HEK293 (cell line): Measurements from ENCODE around the gene ARHGEF39.
A peak's percentile ranks its signal among the peaks of the same experiment; 100 is the strongest.

ENCODE experiments used
- CTCF ChIA-PET: fragments of 350-600 bp; formaldehyde crosslinking; extraction: SDS; loops from one replicate; lab custom pipeline; 2021; ENCODE audit warnings: antibody characterized with exemption; lab: Yijun Ruan, JAX
- POLR2A ChIA-PET: fragments of 300-600 bp; formaldehyde crosslinking; extraction: SDS; loops from one replicate; lab custom pipeline; 2020; ENCODE audit warnings: antibody characterized with exemption, inconsistent platforms; lab: Yijun Ruan, JAX
- H3K27ac ChIP-seq: fragments of 200-500 bp; sonication (Bioruptor generic); 2 replicates; pipeline ENCODE4 v1.5.1; 2014; ENCODE audit warnings: low read depth, low read length, control low read depth, inconsistent platforms; ENCODE audit errors: extremely low read depth
- H3K36me3 ChIP-seq, 2 experiments: fragments of 200-500 bp in 1 of 2; sonication (Bioruptor generic) in 1 of 2; 1 replicate in 1 of 2; 2 replicates in 1 of 2; pipeline ENCODE4 v1.5.1; 2014 to 2017; ENCODE audit warnings: inconsistent platforms in 2 of 2, low read length in 2 of 2; ENCODE audit not compliant: control insufficient read depth in 2 of 2, insufficient read depth in 1 of 2
- H3K4me1 ChIP-seq: fragments of 200-500 bp; sonication (Bioruptor generic); 2 replicates; pipeline ENCODE4 v1.5.1; 2014; ENCODE audit warnings: mild to moderate bottlenecking, low read length, inconsistent platforms; ENCODE audit not compliant: control insufficient read depth, insufficient read depth
- H3K4me3 ChIP-seq: 2 replicates; pipeline ENCODE4 v1.5.1; 2011; ENCODE audit warnings: low read depth, mild to moderate bottlenecking, control low read depth, low read length, moderate library complexity
- H3K9me3 ChIP-seq: fragments of 200-500 bp; sonication (Bioruptor generic); 2 replicates; pipeline ENCODE4 v1.5.1; 2014; ENCODE audit warnings: low read depth, low read length, inconsistent platforms; ENCODE audit not compliant: control insufficient read depth, insufficient read depth
- HOXC10 ChIP-seq: sonication (generic); formaldehyde crosslinking; IDR thresholded peaks from 2 replicates; pipeline ENCODE4 v1.8.1; 2023; ENCODE audit warnings: mild to moderate bottlenecking, missing genetic modification reagents
- KLF10 ChIP-seq: fragments of 450-650 bp; IDR thresholded peaks from 2 replicates; pipeline ENCODE4 v1.5.1; 2018; ENCODE audit warnings: missing biosample characterization, mild to moderate bottlenecking, missing genetic modification characterization
- KLF7 ChIP-seq: fragments of 450-650 bp; formaldehyde crosslinking; IDR thresholded peaks from 2 replicates; pipeline ENCODE4 v1.5.1; 2016; ENCODE audit warnings: missing biosample characterization, missing genetic modification characterization, borderline replicate concordance
- PRDM1 ChIP-seq: fragments of 450-650 bp; formaldehyde crosslinking; IDR thresholded peaks from 2 replicates; pipeline ENCODE4; 2016; ENCODE audit warnings: missing biosample characterization, missing genetic modification characterization
- SCRT1 ChIP-seq: fragments of 450-650 bp; formaldehyde crosslinking; IDR thresholded peaks from 2 replicates; pipeline ENCODE4 v1.5.1; 2016; ENCODE audit warnings: missing biosample characterization, missing genetic modification characterization, borderline replicate concordance
- ZNF138 ChIP-seq: fragments of 450-650 bp; formaldehyde crosslinking; IDR thresholded peaks from 2 replicates; pipeline ENCODE4 v1.5.1; 2016; ENCODE audit warnings: missing biosample characterization, missing genetic modification characterization, borderline replicate concordance
- ZNF174 ChIP-seq: fragments of 450-650 bp; formaldehyde crosslinking; IDR thresholded peaks from 2 replicates; pipeline ENCODE4 v1.5.0; 2017; ENCODE audit warnings: missing biosample characterization, mild to moderate bottlenecking, missing genetic modification characterization
- ZNF19 ChIP-seq: fragments of 450-650 bp; formaldehyde crosslinking; IDR thresholded peaks from 2 replicates; pipeline ENCODE4; 2016; ENCODE audit warnings: missing biosample characterization, missing genetic modification characterization, low read depth
- ZNF341 ChIP-seq: fragments of 450-650 bp; formaldehyde crosslinking; IDR thresholded peaks from 2 replicates; pipeline ENCODE4; 2016; ENCODE audit warnings: low read depth, missing biosample characterization, missing genetic modification characterization
- ZNF501 ChIP-seq: fragments of 450-650 bp; formaldehyde crosslinking; IDR thresholded peaks from 2 replicates; pipeline ENCODE4 v1.5.1; 2016; ENCODE audit warnings: missing biosample characterization, missing genetic modification characterization
- ZNF555 ChIP-seq: fragments of 450-650 bp; formaldehyde crosslinking; conservative IDR thresholded peaks from 2 replicates; pipeline ENCODE4 v1.5.1; 2017; ENCODE audit warnings: missing biosample characterization, mild to moderate bottlenecking, missing genetic modification characterization, inconsistent platforms
- ZNF626 ChIP-seq: fragments of 450-650 bp; sonication (Bioruptor Pico); formaldehyde crosslinking; IDR thresholded peaks from 2 replicates; pipeline ENCODE4 v1.5.1; 2018; ENCODE audit warnings: missing biosample characterization, missing genetic modification characterization, inconsistent platforms
- ZNF776 ChIP-seq: fragments of 450-650 bp; formaldehyde crosslinking; IDR thresholded peaks from 2 replicates; pipeline ENCODE4 v1.5.0; 2017; ENCODE audit warnings: missing biosample characterization, missing genetic modification characterization, borderline replicate concordance
- ZSCAN30 ChIP-seq: fragments of 450-650 bp; IDR thresholded peaks from 2 replicates; pipeline ENCODE4 v1.5.1; 2018; ENCODE audit warnings: missing biosample characterization, mild to moderate bottlenecking, missing genetic modification characterization, moderate library complexity
- TF ChIP-seq, protein P1 (sequence below): fragments of 450-650 bp; formaldehyde crosslinking; IDR thresholded peaks from 2 replicates; pipeline ENCODE4 v1.5.1; 2016; ENCODE audit warnings: missing biosample characterization, missing genetic modification characterization
- TF ChIP-seq, protein P2 (sequence below): fragments of 450-650 bp; formaldehyde crosslinking; IDR thresholded peaks from 2 replicates; pipeline ENCODE4 v1.5.1; 2017; ENCODE audit warnings: missing biosample characterization, missing genetic modification characterization
- TF ChIP-seq, protein P3 (sequence below): fragments of 450-650 bp; formaldehyde crosslinking; IDR thresholded peaks from 2 replicates; pipeline ENCODE4 v1.5.1; 2016; ENCODE audit warnings: missing biosample characterization, missing genetic modification characterization

Gene ARHGEF39

DNA sequence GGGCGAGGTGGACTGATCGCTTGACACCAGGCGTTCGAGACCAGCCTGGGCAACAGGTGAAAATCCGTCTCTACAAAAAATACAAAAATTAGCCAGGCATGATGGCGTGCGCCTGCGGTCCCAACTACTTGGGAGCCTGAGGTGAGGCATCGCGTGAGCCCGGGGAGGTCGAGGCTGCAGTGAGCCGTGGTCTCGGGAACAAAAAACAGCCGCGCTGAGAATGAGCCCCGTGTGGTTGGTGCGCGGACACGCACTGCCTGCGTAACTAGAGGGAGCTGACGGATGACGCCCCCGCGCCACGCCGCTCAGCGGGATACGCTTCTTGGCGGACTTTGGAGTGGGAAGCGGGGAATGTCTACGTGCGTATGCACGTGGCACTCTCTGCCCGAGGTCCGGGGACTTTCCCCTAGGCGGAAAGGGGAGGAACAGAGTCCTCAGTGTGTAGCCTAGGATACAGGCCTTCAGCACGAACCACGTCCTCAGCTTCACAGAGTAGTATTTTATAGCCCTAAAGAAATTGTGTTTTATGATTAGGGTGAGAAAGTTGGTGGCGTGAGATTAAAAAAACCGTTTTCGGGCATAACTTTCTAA lies 7.4 kb downstream of the ARHGEF39 start, which contains the start of gene RMRP (continued):
- TF ChIP-seq, protein P1, sequence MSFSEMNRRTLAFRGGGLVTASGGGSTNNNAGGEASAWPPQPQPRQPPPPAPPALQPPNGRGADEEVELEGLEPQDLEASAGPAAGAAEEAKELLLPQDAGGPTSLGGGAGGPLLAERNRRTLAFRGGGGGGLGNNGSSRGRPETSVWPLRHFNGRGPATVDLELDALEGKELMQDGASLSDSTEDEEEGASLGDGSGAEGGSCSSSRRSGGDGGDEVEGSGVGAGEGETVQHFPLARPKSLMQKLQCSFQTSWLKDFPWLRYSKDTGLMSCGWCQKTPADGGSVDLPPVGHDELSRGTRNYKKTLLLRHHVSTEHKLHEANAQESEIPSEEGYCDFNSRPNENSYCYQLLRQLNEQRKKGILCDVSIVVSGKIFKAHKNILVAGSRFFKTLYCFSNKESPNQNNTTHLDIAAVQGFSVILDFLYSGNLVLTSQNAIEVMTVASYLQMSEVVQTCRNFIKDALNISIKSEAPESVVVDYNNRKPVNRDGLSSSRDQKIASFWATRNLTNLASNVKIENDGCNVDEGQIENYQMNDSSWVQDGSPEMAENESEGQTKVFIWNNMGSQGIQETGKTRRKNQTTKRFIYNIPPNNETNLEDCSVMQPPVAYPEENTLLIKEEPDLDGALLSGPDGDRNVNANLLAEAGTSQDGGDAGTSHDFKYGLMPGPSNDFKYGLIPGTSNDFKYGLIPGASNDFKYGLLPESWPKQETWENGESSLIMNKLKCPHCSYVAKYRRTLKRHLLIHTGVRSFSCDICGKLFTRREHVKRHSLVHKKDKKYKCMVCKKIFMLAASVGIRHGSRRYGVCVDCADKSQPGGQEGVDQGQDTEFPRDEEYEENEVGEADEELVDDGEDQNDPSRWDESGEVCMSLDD (tag by site-specific recombination), result peak; percentile 89
- TF ChIP-seq ZNF19 (tag by site-specific recombination) (no peak), ZSCAN30 (peak; percentile 59; the same call in 1 of the 2 replicates), ZNF501 (tag by site-specific recombination) (peak; percentile 91), HOXC10 (CRISPR knock-in tag) (no peak)
- TF ChIP-seq, protein P2, sequence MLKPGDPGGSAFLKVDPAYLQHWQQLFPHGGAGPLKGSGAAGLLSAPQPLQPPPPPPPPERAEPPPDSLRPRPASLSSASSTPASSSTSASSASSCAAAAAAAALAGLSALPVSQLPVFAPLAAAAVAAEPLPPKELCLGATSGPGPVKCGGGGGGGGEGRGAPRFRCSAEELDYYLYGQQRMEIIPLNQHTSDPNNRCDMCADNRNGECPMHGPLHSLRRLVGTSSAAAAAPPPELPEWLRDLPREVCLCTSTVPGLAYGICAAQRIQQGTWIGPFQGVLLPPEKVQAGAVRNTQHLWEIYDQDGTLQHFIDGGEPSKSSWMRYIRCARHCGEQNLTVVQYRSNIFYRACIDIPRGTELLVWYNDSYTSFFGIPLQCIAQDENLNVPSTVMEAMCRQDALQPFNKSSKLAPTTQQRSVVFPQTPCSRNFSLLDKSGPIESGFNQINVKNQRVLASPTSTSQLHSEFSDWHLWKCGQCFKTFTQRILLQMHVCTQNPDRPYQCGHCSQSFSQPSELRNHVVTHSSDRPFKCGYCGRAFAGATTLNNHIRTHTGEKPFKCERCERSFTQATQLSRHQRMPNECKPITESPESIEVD (tag by site-specific recombination), result no peak
- TF ChIP-seq, all 188 proteins: peak for 84

DNA sequence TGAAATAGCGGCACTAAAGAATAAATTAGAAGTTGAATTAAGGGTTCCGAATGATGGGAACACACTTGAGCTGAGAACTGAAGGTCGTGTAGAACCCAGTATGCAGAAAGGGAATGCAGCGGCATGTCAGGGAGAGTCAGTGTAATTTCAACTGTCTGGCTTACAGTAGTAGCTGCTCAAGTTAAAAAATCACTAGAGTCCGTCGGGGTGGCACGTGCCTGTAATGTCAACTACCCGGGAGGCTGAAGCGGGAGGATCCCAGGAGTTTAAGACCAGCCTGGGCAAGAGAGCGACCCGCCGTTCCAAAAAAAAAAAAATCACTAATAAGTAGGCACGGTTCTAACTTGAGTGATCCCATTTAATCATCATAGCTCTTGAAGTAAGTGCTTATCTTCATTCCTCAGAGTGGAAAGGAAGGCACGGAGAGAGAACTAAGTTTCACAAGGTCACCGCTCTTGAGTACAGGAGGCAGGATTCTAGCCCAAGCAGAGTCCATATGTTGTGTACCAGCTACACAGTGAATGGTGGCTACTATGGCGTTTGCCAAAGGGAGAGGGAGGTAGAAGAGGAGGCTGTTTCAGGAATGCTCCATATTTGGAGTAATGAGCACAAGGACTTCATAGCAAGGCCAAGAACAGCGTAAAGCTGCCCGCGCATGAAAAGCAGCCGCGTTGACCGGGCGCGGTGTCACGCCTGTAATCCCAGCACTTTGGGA lies 8.0 kb downstream of the ARHGEF39 start:
- H3K4me1 ChIP-seq, result peaks cover 8% of the 10 kb centered on the region; the same call in 1 of the 2 replicates

DNA sequence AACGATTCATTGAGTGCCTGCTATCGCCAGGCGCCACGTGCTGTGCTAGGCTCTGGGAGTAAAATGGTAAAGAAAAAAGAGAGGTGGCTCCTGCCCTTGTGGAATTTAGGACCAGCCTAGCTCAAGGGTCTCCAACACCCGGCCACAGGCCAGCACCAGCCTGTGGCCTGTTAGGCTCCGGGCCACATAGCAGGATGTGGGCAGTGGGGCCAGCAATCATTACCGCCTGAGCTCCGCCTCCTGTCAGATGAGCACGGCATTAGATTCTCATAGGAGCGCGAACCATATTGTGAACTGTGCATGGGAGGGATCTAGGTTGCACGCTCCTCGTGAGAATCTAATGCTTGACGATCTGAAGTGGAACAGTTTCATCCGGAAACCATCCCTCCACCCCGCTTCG lies 8.6 kb downstream of the ARHGEF39 start:
- Histone ChIP-seq H3K4me1 (peaks cover 8% of the 10 kb centered on the region; the same call in 1 of the 2 replicates), H3K9me3 (no peaks in the 10 kb centered on the region)
- TF ChIP-seq ZNF776 (tag by site-specific recombination) (no peak), ZNF555 (tag by site-specific recombination) (no peak), PRDM1 (tag by site-specific recombination) (no peak), SCRT1 (no peak), KLF7 (tag by site-specific recombination) (no peak), ZNF626 (no peak), ZNF174 (tag by site-specific recombination) (no peak), KLF10 (tag by site-specific recombination) (no peak)
- TF ChIP-seq, protein P3, sequence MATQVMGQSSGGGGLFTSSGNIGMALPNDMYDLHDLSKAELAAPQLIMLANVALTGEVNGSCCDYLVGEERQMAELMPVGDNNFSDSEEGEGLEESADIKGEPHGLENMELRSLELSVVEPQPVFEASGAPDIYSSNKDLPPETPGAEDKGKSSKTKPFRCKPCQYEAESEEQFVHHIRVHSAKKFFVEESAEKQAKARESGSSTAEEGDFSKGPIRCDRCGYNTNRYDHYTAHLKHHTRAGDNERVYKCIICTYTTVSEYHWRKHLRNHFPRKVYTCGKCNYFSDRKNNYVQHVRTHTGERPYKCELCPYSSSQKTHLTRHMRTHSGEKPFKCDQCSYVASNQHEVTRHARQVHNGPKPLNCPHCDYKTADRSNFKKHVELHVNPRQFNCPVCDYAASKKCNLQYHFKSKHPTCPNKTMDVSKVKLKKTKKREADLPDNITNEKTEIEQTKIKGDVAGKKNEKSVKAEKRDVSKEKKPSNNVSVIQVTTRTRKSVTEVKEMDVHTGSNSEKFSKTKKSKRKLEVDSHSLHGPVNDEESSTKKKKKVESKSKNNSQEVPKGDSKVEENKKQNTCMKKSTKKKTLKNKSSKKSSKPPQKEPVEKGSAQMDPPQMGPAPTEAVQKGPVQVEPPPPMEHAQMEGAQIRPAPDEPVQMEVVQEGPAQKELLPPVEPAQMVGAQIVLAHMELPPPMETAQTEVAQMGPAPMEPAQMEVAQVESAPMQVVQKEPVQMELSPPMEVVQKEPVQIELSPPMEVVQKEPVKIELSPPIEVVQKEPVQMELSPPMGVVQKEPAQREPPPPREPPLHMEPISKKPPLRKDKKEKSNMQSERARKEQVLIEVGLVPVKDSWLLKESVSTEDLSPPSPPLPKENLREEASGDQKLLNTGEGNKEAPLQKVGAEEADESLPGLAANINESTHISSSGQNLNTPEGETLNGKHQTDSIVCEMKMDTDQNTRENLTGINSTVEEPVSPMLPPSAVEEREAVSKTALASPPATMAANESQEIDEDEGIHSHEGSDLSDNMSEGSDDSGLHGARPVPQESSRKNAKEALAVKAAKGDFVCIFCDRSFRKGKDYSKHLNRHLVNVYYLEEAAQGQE (tag by site-specific recombination), result no peak
- TF ChIP-seq, all 188 proteins: peak for 0
- Histone ChIP-seq H3K36me3 (peaks cover 1 to 14% of the 10 kb centered on the region in 2 experiments; a peak in 2 of 3 replicates), H3K27ac (no peak overlapping the region), H3K4me3 (no peak overlapping the region)
- CTCF ChIA-PET, result interaction anchor here (1.1 to 14.5 kb wide), 8 partner anchors 9 to 226 kb away, joined by 4 to 157 read pairs (median 12); partner anchors contain the start of genes ARHGEF39, TLN1 and TPM2
- POLR2A ChIA-PET, result interaction anchor here (0.7 to 4.3 kb wide), 5 partner anchors 9 to 101 kb away, joined by 4 to 41 read pairs (median 7); partner anchors contain the start of genes CREB3 and TLN1

More for the DNA sequence above, 8.0 kb downstream of the ARHGEF39 start:
- CTCF ChIA-PET, result interaction anchor here (0.7 to 14.5 kb wide), 11 partner anchors 11 to 578 kb away, joined by 3 to 157 read pairs (median 9); partner anchors contain the start of genes TLN1 and TPM2
- POLR2A ChIA-PET, result interaction anchor here (0.7 to 4.3 kb wide), 12 partner anchors 10 to 554 kb away, joined by 3 to 41 read pairs (median 7); partner anchors contain the start of genes ATOSB, CREB3, GBA2 and RGP1
- TF ChIP-seq ZNF138, result no peak
- peak; percentile 90 for TF ChIP-seq ZNF341 (tag by site-specific recombination)
- peaks cover 5 to 19% of the 10 kb centered on the region in 2 experiments for H3K36me3 ChIP-seq
- peak overlapping the region; percentile 93 for H3K27ac ChIP-seq
- peak overlapping the region; percentile 40 for H3K4me3 ChIP-seq
- H3K9me3 ChIP-seq, result no peaks in the 10 kb centered on the region
